IPS-18a (cell line): Measurements from ENCODE around the gene RMRP.

Source experiments
- H3K27ac ChIP-seq: one replicate; pipeline ENCODE4 v1.5.1; 2013; ENCODE audit warnings: low read length
- H3K27me3 ChIP-seq: one replicate; pipeline ENCODE4 v1.6.1; 2013; ENCODE audit warnings: mild to moderate bottlenecking, low read length; ENCODE audit not compliant: control insufficient read depth, insufficient read depth
- H3K36me3 ChIP-seq: one replicate; pipeline ENCODE4 v1.6.1; 2013; ENCODE audit warnings: low read depth, low read length; ENCODE audit not compliant: control insufficient read depth
- H3K4me1 ChIP-seq: one replicate; pipeline ENCODE4 v1.6.1; 2013; ENCODE audit warnings: low read depth, low read length; ENCODE audit not compliant: control insufficient read depth
- H3K4me3 ChIP-seq: one replicate; pipeline ENCODE4 v1.5.1; 2013; ENCODE audit warnings: low read length
- H3K9ac ChIP-seq: one replicate; pipeline ENCODE4 v1.6.1; 2013; ENCODE audit warnings: mild to moderate bottlenecking, low read length, moderate library complexity
- H3K9me3 ChIP-seq: one replicate; pipeline ENCODE4 v1.6.1; 2013; ENCODE audit warnings: low read depth, low read length; ENCODE audit not compliant: control insufficient read depth

Gene RMRP

DNA sequence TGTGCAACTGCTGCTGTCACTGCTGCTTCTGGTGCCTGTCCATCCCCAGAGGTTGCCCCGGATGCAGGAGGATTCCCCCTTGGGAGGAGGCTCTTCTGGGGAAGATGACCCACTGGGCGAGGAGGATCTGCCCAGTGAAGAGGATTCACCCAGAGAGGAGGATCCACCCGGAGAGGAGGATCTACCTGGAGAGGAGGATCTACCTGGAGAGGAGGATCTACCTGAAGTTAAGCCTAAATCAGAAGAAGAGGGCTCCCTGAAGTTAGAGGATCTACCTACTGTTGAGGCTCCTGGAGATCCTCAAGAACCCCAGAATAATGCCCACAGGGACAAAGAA is 16.2 kb upstream of the RMRP start:
- Histone ChIP-seq H3K9me3 (no peaks in the 10 kb centered on the region), H3K9ac (no peak overlapping the region), H3K4me3 (no peak overlapping the region)

DNA sequence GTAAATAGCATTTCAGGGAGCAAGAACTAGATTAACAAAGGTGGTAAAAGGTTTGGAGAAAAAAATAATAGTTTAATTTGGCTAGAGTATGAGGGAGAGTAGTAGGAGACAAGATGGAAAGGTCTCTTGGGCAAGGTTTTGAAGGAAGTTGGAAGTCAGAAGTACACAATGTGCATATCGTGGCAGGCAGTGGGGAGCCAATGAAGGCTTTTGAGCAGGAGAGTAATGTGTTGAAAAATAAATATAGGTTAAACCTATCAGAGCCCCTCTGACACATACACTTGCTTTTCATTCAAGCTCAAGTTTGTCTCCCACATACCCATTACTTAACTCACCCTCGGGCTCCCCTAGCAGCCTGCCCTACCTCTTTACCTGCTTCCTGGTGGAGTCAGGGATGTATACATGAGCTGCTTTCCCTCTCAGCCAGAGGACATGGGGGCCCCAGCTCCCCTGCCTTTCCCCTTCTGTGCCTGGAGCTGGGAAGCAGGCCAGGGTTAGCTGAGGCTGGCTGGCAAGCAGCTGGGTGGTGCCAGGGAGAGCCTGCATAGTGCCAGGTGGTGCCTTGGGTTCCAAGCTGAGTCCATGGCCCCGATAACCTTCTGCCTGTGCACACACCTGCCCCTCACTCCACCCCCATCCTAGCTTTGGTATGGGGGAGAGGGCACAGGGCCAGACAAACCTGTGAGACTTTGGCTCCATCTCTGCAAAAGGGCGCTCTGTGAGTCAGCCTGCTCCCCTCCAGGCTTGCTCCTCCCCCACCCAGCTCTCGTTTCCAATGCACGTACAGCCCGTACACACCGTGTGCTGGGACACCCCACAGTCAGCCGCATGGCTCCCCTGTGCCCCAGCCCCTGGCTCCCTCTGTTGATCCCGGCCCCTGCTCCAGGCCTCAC is 15.6 kb upstream of the RMRP start, which contains the start of gene CA9:
Gene CA9, plus strand, starts transcription at position 797 of the 893 bp plus-strand sequence. Its CDS starts 32 bp downstream, at position 829.
- Histone ChIP-seq H3K36me3 (no peaks in the 10 kb centered on the region), H3K4me3 (no peak within 1 kb of the TSS), H3K27ac (no peak within 1 kb of the TSS), H3K9me3 (no peaks in the 10 kb centered on the region), H3K9ac (no peak within 1 kb of the TSS), H3K4me1 (peaks cover 5% of the 10 kb centered on the region), H3K27me3 (peaks cover 15% of the 10 kb centered on the region)

More for the DNA sequence above, 16.2 kb upstream of the RMRP start:
- Histone ChIP-seq H3K27me3 (peaks cover 15% of the 10 kb centered on the region), H3K27ac (no peak overlapping the region), H3K4me1 (peaks cover 5% of the 10 kb centered on the region), H3K36me3 (no peaks in the 10 kb centered on the region)

DNA sequence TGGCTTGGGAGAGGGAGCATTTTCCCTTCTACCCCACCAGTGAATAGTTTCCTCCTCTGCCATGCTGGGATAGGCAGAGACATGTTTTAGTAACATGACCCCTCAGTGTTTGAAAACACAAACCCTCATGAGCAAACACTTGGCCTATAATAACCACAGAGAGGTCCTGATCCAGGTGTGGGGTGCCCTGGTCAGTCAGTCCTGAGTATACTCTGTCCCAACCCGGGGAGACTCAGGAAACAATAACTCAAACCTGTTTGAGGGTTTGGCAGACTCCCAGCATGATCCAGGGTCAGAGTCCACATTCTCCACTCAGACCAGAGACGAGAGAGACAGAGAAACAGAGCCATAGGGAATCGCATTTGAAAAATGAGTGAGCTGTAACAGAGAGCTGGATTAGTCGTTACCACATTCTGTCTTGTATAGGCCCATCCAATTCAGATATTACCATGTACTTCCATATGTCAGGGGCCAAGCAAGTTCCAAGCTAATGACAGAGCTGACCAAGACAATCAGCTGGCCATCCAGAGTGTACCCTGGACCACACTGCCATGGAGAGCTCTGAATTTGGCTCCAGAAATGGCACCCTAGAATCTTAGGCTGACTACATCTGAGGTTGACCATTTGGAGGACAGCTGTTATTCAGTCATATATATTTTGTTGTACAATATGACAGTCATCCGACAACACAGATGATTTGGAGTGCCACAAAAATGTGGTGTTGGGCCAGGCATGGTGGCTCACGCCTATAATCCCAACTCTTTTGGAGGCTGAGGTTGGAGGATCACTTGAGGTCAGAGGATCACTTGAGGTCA is 11.7 kb upstream of the RMRP start:
- no peak overlapping the region for H3K27ac ChIP-seq

DNA sequence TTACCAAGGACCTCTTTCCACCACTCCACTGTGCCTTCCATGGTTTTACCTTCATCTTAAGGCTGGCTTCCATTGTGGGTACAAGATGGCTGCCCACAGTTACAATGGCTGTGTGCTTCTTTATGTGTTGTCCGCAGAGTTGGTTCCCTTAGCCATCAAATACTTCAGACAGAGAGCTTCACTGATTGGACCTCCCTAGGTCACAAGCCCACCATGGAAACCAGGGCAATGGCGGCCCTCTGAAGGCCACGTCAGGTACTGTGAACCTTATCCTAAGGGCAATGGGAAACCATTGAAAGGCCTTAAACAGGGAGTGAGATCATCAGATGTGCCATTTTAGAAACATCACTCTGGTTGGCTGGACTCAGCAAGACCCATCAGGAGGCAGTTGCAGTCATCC is 10.1 kb upstream of the RMRP start:
- Histone ChIP-seq H3K9ac (no peak overlapping the region), H3K36me3 (peaks cover 4% of the 10 kb centered on the region), H3K27ac (no peak overlapping the region), H3K4me3 (no peak overlapping the region), H3K4me1 (peaks cover 10% of the 10 kb centered on the region), H3K27me3 (no peaks in the 10 kb centered on the region), H3K9me3 (no peaks in the 10 kb centered on the region)

More for the DNA sequence above, 11.7 kb upstream of the RMRP start:
- H3K9me3 ChIP-seq, result no peaks in the 10 kb centered on the region
- H3K4me3 ChIP-seq, result no peak overlapping the region
- peaks cover 2% of the 10 kb centered on the region for H3K27me3 ChIP-seq
- no peaks in the 10 kb centered on the region for H3K36me3 ChIP-seq
- H3K4me1 ChIP-seq, result peaks cover 4% of the 10 kb centered on the region
- no peak overlapping the region for H3K9ac ChIP-seq

DNA sequence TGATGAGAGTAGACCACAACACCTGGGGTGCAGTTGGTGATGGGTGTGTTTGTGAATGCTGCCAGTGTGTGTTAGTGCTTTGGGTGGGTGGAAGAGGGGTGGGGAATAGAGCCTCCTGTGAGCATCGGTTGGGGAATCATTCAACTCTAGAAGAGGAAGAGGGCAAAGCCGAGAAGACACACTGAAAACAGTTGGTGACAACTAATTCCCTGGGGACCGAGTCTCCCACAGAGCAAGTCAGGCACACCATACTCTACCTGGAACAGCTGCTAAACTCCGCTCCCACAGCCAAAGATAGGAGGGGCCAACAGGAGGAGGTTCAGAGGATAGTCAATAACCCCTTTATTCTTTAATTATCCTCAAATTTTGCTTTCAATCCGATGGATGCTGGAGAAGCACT is 8.7 kb upstream of the RMRP start:
- Histone ChIP-seq H3K27ac (no peak overlapping the region), H3K27me3 (no peaks in the 10 kb centered on the region), H3K4me3 (no peak overlapping the region), H3K4me1 (peaks cover 10% of the 10 kb centered on the region), H3K9ac (no peak overlapping the region), H3K36me3 (peaks cover 18% of the 10 kb centered on the region), H3K9me3 (no peaks in the 10 kb centered on the region)

DNA sequence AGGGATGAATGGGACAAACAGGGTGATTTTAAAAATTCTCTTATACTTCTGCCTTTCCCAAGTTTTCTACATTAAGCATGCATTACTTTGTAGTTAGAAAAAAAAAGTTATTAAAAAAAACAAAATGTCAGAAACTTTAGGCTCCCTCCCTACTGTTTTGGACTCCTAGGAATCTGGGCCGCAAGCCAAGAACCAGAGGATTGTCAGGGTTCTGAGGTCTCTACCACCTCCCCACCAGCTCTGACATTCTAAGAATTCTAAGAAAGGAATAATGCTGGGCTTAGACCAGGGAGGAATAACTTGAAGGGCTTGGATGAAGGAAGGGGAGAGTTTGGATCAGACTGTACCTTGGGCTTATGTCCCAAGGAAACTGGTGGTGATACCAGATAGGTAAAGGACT is 8.2 kb upstream of the RMRP start:
- no peak overlapping the region for H3K27ac ChIP-seq
- H3K36me3 ChIP-seq, result peaks cover 20% of the 10 kb centered on the region
- H3K9ac ChIP-seq, result no peak overlapping the region
- peaks cover 10% of the 10 kb centered on the region for H3K4me1 ChIP-seq
- no peaks in the 10 kb centered on the region for H3K9me3 ChIP-seq
- H3K4me3 ChIP-seq, result no peak overlapping the region
- no peaks in the 10 kb centered on the region for H3K27me3 ChIP-seq

DNA sequence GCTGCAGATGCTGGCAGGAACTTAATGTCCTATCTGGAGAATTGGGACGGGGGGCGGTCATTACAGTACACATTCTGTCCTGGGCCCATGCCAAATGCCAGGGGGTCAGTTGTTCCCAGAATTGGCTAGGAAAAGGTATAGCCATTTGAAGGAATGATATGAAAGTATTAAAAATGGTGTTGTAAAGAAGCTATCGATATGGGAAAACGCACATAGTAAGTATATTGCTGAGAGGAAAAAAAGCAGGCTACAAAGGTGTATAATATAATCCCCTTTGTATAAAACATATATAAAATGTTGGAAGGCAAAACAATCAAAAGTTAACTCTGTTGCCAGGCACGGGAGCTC is 7.6 kb upstream of the RMRP start:
- Histone ChIP-seq H3K9ac (no peak overlapping the region), H3K9me3 (no peaks in the 10 kb centered on the region), H3K27me3 (no peaks in the 10 kb centered on the region), H3K36me3 (peaks cover 26% of the 10 kb centered on the region), H3K4me3 (peak overlapping the region; percentile 73), H3K4me1 (peaks cover 10% of the 10 kb centered on the region), H3K27ac (no peak overlapping the region)

DNA sequence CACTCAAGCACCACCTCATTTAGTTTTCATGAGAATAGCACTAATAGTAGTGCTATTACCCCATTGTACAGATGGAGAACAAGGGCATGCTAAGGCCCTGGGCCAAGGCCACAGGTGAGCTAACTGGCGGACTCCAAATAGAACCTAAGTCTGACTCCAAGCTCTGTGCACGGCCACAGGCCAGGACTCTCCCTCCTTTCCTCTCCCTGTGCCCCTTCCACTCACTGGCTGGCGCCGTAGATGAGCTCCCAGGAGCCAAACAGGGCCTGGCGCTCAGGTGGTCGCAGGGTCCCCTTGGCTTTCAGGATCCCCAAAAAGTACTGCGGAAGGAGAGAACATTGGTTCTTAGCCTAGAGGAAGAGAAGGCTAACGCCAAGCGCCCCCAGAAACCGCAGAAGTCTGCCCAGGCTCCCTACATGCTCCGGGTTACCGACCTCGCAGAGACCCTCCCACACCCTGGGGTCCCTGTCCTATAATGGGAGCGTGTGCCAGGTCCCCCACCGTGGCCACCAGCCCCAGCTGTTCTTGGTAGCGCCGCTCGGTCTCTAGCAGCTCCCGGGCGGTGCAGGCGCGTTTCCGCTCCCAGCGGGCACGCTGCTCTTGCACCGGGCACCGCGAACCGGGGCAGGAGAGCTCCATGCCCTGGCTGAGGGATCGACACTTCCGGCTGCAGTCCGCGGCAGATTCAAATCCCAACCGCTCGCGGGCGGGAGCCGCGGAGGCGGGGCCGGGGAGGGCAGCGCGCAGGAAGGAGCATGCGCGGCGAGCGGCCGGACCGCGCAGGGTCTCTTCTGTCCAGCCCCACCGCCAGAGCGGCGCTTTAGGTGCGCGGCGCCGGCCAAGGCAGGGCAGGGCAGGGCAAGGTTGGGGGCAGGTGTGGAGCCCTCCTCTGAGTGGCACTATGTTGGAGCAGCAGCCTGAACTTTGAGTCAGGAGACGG is 7.0 kb upstream of the RMRP start, which contains the start of gene ARHGEF39:
Gene ARHGEF39, minus strand, starts transcription at position 665 of the 940 bp plus-strand sequence. Its CDS starts 26 bp downstream, at position 639.
- no peaks in the 10 kb centered on the region for H3K27me3 ChIP-seq
- peak within 1 kb of the TSS; percentile 40 for H3K27ac ChIP-seq
- no peaks in the 10 kb centered on the region for H3K9me3 ChIP-seq
- peak within 1 kb of the TSS; percentile 73 for H3K4me3 ChIP-seq
- peak within 1 kb of the TSS; percentile 75 for H3K9ac ChIP-seq
- H3K4me1 ChIP-seq, result peaks cover 10% of the 10 kb centered on the region
- peaks cover 30% of the 10 kb centered on the region for H3K36me3 ChIP-seq

- Histone ChIP-seq H3K9ac (no peak overlapping the region), H3K27me3 (no peaks in the 10 kb centered on the region), H3K27ac (no peak overlapping the region), H3K36me3 (peaks cover 30% of the 10 kb centered on the region), H3K4me3 (no peak overlapping the region), H3K9me3 (no peaks in the 10 kb centered on the region), H3K4me1 (peaks cover 15% of the 10 kb centered on the region)
Observed at GRCh38 chr9:35662437-35662836, 4.6 kb upstream of the RMRP start.

GRCh38 chr9:35661756-35662350 is 4.0 kb upstream of the RMRP start:
- H3K27me3 ChIP-seq, result peaks cover 3% of the 10 kb centered on the region
- no peak overlapping the region for H3K27ac ChIP-seq
- H3K9me3 ChIP-seq, result no peaks in the 10 kb centered on the region
- H3K9ac ChIP-seq, result no peak overlapping the region
- H3K4me3 ChIP-seq, result no peak overlapping the region
- H3K4me1 ChIP-seq, result peaks cover 18% of the 10 kb centered on the region
- H3K36me3 ChIP-seq, result peaks cover 30% of the 10 kb centered on the region
